Astrocyte (in vitro differentiated cells and primary cell): ENCODE results near the gene ICAM1. TPM values are rescaled to one million over a fixed set of nuclear protein-coding genes. Genes with fewer than 3 reads are reported as not detected.
A peak's percentile ranks its signal among the peaks of the same experiment; 100 is the strongest.

ENCODE experiments used
- DNase-seq: peaks from one replicate; pipeline ENCODE4 v3.0.0-alpha.2; 2010; ENCODE audit warnings: low read depth
- FAIRE-seq: peaks from 2 replicates; lab custom pipeline; 2011; peaks lifted over from hg19 to GRCh38; lab: Jason Lieb, UNC
- H2AFZ ChIP-seq: 2 replicates; pipeline ENCODE4 v1.6.0; 2012; ENCODE audit warnings: low read depth, low read length, inconsistent platforms
- H3K27ac ChIP-seq: 2 replicates; pipeline ENCODE4 v1.5.1; 2011; ENCODE audit warnings: low read depth, low read length, inconsistent platforms
- H3K27me3 ChIP-seq: 2 replicates; pipeline ENCODE4 v1.6.0; 2011; ENCODE audit warnings: low read length, inconsistent platforms; ENCODE audit not compliant: insufficient read depth
- H3K36me3 ChIP-seq: 2 replicates; pipeline ENCODE4 v1.5.1; 2011; ENCODE audit warnings: low read length, inconsistent platforms; ENCODE audit not compliant: insufficient read depth
- H3K4me1 ChIP-seq: 2 replicates; pipeline ENCODE4 v1.5.1; 2011; ENCODE audit warnings: low read length, inconsistent platforms; ENCODE audit not compliant: insufficient read depth
- H3K4me2 ChIP-seq: 2 replicates; pipeline ENCODE4 v1.6.0; 2012; ENCODE audit warnings: low read length, inconsistent platforms
- H3K4me3 ChIP-seq: 2 replicates; pipeline ENCODE4 v1.5.1; 2011; ENCODE audit warnings: low read depth, mild to moderate bottlenecking, low read length, inconsistent platforms; ENCODE audit not compliant: insufficient read depth
- H3K79me2 ChIP-seq: 2 replicates; pipeline ENCODE4 v1.6.0; 2012; ENCODE audit warnings: mild to moderate bottlenecking, low read length, inconsistent platforms; ENCODE audit not compliant: insufficient read depth
- H3K9ac ChIP-seq: 2 replicates; pipeline ENCODE4 v1.6.0; 2012; ENCODE audit warnings: mild to moderate bottlenecking, low read length, inconsistent platforms
- H3K9me3 ChIP-seq: 2 replicates; pipeline ENCODE4 v1.5.1; 2012; ENCODE audit warnings: low read depth, mild to moderate bottlenecking, low read length, inconsistent platforms; ENCODE audit not compliant: insufficient read depth
- H4K20me1 ChIP-seq: 2 replicates; pipeline ENCODE4 v1.6.0; 2012; ENCODE audit warnings: low read length, inconsistent platforms; ENCODE audit not compliant: insufficient read depth
- H3K27ac Mint-ChIP-seq: one replicate; pipeline ENCODE4 v1.8.0; 2021; ENCODE audit warnings: mild to moderate bottlenecking, mixed read lengths; ENCODE audit not compliant: unreplicated experiment
- H3K27me3 Mint-ChIP-seq: one replicate; pipeline ENCODE4 v1.8.0; 2021; ENCODE audit warnings: low read depth, mixed read lengths; ENCODE audit not compliant: unreplicated experiment
- H3K36me3 Mint-ChIP-seq: one replicate; pipeline ENCODE4 v1.8.0; 2021; ENCODE audit warnings: low read depth, mixed read lengths; ENCODE audit not compliant: unreplicated experiment
- H3K4me1 Mint-ChIP-seq: one replicate; pipeline ENCODE4 v1.8.0; 2021; ENCODE audit warnings: low read depth, mixed read lengths; ENCODE audit not compliant: unreplicated experiment
- H3K4me3 Mint-ChIP-seq: one replicate; pipeline ENCODE4 v1.8.0; 2021; ENCODE audit warnings: mild to moderate bottlenecking, moderate library complexity, mixed read lengths; ENCODE audit not compliant: unreplicated experiment
- H3K9me3 Mint-ChIP-seq: one replicate; pipeline ENCODE4 v1.8.0; 2021; ENCODE audit warnings: mild to moderate bottlenecking, mixed read lengths; ENCODE audit not compliant: unreplicated experiment
- CTCF ChIP-seq: IDR thresholded peaks from 2 replicates; pipeline ENCODE4 v1.5.1; 2011; ENCODE audit warnings: low read depth, mild to moderate bottlenecking, inconsistent platforms, low read length, moderate library complexity; ENCODE audit not compliant: insufficient read depth
- EZH2 ChIP-seq: IDR thresholded peaks from 2 replicates; pipeline ENCODE4 v1.6.1; 2012; ENCODE audit warnings: mild to moderate bottlenecking, low read length, inconsistent platforms; ENCODE audit not compliant: insufficient read depth
- total RNA-seq: library from RNA; stranded (reverse); gene quantifications from 2 replicates; pipeline ENCODE4 v1.2.1, GENCODE V29; 2021

The ICAM1 gene
- total RNA-seq, 1 donor from 2014 or later = 11.0 TPM

- no peaks in the 10 kb centered on the region for H4K20me1 ChIP-seq
- no peak for TF ChIP-seq EZH2
- no peak for TF ChIP-seq CTCF
- peaks cover 4% of the 10 kb centered on the region for H3K36me3 ChIP-seq
- H3K9ac ChIP-seq = no peak overlapping the region
- H3K4me3 ChIP-seq = no peak overlapping the region
- H3K27ac ChIP-seq = peak overlapping the region; percentile 24
- no peaks in the 10 kb centered on the region for H3K79me2 ChIP-seq
- Mint-ChIP-seq H3K9me3 (no peaks in the 10 kb centered on the region), H3K27me3 (peaks cover 9% of the 10 kb centered on the region), H3K27ac (no peak overlapping the region), H3K4me1 (peaks cover 4% of the 10 kb centered on the region), H3K4me3 (no peak overlapping the region), H3K36me3 (peaks cover 5% of the 10 kb centered on the region)
- DNase-seq = peak; percentile 43
- no peak overlapping the region for H2AFZ ChIP-seq
- peak overlapping the region; percentile 75 for H3K4me2 ChIP-seq
- FAIRE-seq = no peak
- peaks cover 15% of the 10 kb centered on the region for H3K4me1 ChIP-seq
- no peaks in the 10 kb centered on the region for H3K27me3 ChIP-seq
- H3K9me3 ChIP-seq = no peaks in the 10 kb centered on the region
Measured at GRCh38 chr19:10305139-10305806, 34.4 kb downstream of the ICAM1 start.

GRCh38 chr19:10306327-10306726 is 35.4 kb downstream of the ICAM1 start:
- DNase-seq = no peak
- Histone ChIP-seq H3K36me3 (peaks cover 4% of the 10 kb centered on the region), H3K4me2 (no peak overlapping the region), H3K27me3 (no peaks in the 10 kb centered on the region), H3K9ac (no peak overlapping the region), H3K4me1 (peaks cover 15% of the 10 kb centered on the region), H4K20me1 (no peaks in the 10 kb centered on the region), H3K27ac (no peak overlapping the region), H3K79me2 (no peaks in the 10 kb centered on the region), H3K9me3 (no peaks in the 10 kb centered on the region), H3K4me3 (no peak overlapping the region), H2AFZ (no peak overlapping the region)
- peaks cover 4% of the 10 kb centered on the region for H3K4me1 Mint-ChIP-seq
- TF ChIP-seq CTCF (no peak), EZH2 (no peak)
- H3K9me3 Mint-ChIP-seq = no peaks in the 10 kb centered on the region
- FAIRE-seq = no peak
- H3K27me3 Mint-ChIP-seq = peaks cover 7% of the 10 kb centered on the region
- no peak overlapping the region for H3K4me3 Mint-ChIP-seq
- no peak overlapping the region for H3K27ac Mint-ChIP-seq
- peaks cover 7% of the 10 kb centered on the region for H3K36me3 Mint-ChIP-seq

GRCh38 chr19:10309423-10309822 is 38.5 kb downstream of the ICAM1 start, which contains the start of gene ZGLP1:
TSS of gene ZGLP1 (minus strand) at chr19:10309815.
- H3K36me3 ChIP-seq = peaks cover 4% of the 10 kb centered on the region
- DNase-seq (no peak), FAIRE-seq (no peak)
- H3K9me3 ChIP-seq = no peaks in the 10 kb centered on the region
- Mint-ChIP-seq H3K9me3 (no peaks in the 10 kb centered on the region), H3K4me1 (no peaks in the 10 kb centered on the region), H3K36me3 (peaks cover 2% of the 10 kb centered on the region), H3K4me3 (no peak within 1 kb of the TSS), H3K27ac (no peak within 1 kb of the TSS), H3K27me3 (no peaks in the 10 kb centered on the region)
- no peaks in the 10 kb centered on the region for H4K20me1 ChIP-seq
- peaks cover 10% of the 10 kb centered on the region for H3K4me1 ChIP-seq
- no peak within 1 kb of the TSS for H3K4me2 ChIP-seq
- no peak within 1 kb of the TSS for H3K27ac ChIP-seq
- H3K27me3 ChIP-seq = no peaks in the 10 kb centered on the region
- no peak for TF ChIP-seq CTCF
- no peak for TF ChIP-seq EZH2
- H3K79me2 ChIP-seq = no peaks in the 10 kb centered on the region
- no peak within 1 kb of the TSS for H3K9ac ChIP-seq
- H3K4me3 ChIP-seq = no peak within 1 kb of the TSS
- no peak within 1 kb of the TSS for H2AFZ ChIP-seq
